ENCODE data around the gene PTPRE.

The PTPRE gene

DNA sequence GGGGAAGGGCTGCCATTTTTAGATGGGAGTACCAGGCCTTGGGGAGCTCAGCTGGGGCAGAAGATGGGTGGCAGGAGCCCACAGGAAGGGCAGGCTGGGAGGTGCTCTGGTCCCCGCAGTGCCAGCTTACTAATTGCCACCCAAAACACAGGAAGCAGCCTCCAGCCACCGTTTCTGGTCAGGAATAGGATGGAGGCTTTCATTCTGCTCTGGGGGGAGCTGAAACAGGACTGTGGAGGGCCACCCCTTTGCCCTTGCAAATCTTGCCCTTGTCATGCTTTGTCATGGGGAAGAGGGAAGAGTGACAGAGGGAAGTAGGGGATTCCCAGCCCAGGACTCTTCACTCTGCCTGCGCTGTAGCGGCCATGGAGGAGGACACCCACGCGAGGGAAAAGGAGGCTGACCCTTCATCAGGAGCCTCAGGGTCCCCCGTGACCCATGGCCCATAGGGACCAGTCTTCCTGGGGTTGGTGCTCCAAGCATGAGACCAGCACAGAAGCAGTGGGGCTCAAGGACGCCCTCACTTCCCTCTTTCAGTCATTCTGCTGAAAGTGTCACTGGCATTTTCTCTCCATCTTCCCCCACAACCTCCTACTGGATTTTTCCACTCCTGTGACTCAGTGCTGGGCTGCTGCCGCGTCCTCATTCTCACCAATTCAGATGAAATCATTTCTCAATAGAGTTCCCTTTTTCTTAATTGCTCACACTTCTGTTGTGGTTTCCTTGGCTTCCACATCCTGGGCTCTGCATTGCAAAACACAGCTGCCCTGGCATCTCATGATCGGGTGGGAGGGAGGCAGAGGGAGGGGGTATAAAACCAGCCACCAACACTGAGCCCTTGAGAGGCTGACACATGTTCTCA lies 157.4 kb downstream of the PTPRE start:
- DNase-seq: peak; percentile 66

DNA sequence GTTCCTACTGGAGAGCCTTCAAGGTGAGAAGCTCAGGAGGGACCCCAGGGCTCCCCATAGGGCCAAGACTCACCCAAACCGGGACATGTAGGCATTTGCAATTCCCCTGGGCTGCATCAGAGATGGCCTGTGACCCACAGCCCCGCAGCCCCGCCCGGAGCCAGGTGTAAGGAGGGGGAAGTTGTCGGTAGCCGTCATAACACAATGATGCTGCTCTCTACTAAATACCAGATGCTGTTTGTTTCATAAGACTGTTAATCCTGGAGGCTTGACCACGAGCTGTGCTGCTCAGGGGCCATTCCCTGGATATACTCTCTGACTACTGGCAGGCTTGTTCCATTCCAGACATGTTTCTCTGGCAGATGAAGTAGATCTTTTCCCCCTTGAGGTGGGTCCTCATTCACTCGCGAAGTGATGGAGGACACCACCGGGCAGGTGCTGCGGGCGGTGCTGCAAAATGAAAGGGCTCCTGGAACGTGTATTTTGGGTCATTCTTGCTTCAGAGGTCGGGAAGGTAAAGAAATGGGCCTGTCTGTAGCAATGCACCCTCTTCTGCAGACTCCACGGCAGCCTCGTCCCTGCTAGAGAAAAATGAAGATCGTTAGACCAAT lies 158.2 kb downstream of the PTPRE start:
- no peak for DNase-seq

DNA sequence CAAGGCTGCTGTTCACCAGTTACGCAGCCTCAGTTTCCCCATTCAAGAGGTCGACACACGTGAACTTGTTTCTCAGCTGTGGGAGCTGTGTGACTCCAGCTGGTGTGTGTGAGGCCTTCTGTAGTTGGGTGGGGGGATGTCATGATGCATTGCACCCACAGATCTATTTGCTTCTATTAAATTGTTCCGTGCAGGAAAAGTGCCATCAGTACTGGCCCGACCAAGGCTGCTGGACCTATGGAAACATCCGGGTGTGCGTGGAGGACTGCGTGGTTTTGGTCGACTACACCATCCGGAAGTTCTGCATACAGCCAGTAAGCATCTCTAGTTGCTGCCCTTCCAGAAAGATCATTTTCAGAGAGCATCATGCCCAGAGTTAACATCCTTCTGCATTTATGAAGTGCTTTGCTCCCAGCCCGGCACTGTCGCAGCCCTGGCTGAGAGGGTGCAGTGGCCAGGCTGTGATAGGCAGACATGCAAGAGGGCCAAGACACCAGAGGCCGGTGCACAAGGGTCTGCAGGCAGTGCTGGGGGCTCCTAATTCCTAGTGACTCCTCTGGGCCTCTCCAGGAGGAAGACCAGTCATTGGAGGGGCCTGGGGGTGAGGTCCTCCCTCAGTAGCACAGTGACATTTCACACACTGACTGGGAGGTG lies 159.1 kb downstream of the PTPRE start:
- no peak for DNase-seq

DNA sequence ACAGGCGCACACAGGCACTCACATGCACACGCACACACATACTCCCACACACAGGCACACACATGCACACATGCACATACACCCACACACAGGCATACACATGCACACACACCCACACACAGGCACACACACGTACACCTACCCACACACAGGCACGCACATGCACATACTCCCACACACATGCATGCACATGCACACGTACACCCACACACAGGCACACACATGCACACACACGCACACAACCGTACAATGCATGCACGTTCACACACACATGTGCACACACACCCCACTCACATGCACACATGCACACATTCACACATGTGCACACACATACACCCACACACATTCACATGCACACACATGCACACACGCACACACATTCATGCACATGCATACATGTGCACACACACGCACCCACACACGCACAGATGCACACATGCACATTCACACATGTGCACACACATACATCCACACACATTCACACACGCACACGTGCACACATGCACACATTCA lies 160.0 kb downstream of the PTPRE start:
- no peak for DNase-seq

DNA sequence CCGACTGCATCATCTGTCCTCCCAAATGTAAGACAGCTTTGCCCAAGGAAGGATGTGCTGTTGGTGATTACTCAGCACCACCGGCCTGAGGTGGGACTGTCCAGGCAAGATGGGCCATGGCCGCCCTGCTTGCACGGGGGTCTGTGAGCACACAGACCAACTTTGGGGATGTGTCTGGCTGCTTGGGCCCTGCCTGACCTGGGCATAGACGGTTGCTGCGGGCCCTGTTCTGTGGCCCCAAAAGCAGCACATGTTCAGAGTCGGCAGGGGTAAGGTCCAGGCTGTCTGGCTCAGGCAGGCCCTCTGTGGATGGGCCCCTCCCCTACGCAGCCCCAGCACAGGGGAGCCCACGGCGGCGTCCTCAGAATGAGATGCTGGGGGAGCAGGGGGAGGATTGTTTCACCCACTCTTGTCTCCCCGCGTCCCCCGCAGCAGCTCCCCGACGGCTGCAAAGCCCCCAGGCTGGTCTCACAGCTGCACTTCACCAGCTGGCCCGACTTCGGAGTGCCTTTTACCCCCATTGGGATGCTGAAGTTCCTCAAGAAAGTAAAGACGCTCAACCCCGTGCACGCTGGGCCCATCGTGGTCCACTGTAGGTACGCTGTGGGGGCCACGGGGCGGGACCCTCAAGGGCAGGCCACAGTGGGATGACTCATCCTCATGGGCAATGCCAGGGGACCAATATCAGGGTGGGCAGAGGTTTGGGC lies 160.9 kb downstream of the PTPRE start:
- no peak for DNase-seq

DNA sequence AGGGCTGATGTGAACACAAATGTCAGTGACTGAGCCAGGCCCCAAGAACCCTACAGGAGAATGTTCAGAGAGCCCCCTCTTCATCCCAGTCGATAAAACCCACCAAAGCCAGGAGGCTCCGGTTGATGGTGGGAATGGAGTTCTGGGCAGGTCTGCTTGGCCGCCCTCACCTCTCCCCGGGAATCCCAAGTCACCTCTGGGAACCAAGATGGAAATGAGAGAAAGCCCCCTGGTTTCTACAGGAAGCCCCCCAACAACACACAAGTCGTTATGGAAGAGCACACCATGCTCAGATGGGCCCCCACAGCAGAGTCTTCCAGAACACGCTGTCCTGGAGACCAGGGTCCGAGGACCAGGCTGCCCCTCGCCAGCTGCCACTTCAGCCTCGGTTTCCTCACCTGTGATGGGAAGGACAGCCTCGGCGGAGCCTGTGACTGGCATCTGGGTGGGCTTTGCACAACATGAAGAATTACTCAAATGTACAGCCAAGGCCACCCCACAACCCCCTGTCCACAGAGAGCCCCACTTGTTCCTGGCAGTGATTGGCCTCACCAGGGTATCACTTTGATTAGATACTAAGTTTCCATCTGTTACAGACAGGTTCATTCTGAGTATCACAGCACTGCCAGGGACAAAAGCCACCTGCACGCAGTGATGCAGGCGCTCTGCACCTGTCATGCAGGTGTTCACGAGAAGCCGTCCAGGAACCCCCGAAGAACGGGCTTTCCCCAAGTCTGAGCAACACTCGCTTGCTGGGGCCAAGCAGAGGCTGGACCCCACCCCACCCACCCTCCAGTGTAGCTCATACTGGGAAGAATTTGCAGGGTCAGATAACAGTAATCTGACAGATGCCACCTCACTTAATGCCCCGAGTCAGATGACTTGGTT lies 161.7 kb downstream of the PTPRE start:
- peak; percentile 13 for DNase-seq

DNA sequence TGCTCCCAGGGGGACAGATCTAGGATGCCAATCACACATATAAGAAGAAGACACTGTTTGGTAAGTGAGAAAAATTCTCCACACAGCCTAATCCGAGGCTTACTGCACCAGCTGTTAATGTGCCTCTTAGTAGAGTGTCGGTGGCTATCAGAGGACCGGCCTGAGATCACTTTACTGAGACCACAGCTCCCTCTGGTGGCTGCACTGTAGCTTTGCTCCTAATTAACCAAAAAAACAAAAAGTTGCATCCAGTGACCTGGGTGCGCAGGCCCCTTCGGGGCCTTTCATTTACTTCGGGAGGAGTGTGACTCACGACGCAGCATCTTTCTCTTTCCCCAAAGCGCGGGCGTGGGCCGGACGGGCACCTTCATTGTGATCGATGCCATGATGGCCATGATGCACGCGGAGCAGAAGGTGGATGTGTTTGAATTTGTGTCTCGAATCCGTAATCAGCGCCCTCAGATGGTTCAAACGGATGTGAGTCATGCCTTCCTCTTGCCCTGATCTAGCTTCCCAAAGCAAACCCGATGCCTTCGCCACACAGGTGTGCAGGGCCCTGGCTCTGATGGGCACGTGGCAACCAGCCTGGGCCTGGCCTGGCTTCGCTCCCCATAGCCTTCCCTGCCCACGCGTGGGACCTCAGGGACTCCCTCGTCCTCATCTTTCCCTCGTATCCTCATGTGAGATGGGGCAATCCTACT lies 162.6 kb downstream of the PTPRE start:
- DNase-seq: peak; percentile 78

DNA sequence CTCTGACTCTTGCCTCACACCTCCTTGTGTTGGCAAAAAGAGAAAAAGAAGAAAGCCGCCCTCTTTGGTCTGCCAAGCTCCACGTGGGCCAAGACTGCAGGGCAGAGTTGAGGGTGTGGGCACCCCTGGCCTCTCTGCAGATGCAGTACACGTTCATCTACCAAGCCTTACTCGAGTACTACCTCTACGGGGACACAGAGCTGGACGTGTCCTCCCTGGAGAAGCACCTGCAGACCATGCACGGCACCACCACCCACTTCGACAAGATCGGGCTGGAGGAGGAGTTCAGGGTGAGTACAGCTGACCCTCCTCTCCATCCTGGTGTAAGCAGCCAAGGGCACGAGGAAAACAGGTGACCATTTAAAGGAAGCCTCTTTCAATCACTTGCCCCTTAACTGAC lies 163.3 kb downstream of the PTPRE start:
- DNase-seq: no peak

DNA sequence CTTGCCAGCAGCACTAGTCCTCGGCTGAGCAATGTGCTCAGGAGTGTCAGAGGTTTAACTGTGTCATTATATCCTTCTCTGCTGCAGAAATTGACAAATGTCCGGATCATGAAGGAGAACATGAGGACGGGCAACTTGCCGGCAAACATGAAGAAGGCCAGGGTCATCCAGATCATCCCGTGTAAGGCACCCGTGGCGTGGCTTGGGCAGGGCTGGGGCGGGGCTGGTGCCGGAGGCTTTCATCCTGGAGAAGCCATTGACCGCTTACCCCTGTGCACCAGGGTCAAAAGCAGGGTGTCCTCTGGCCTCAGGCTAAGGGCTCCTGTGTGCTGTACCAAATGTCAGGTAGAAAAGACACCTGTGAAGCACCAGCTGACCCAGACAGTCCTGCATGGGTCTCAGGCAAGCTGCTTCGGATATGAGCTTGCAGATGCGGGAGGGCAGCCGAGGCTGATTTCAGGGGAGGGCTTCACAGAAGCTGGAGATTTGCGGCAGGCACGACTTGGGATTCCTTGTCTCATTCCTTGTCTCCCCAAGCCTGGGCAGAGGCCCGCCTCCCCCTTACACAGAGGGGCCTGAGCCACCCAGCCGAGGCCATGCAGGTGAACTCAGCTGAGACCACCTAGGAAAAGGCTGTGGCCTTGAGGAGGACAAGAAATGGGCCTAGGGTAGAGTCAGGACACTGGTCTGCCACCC lies 164.0 kb downstream of the PTPRE start:
- DNase-seq: no peak

DNA sequence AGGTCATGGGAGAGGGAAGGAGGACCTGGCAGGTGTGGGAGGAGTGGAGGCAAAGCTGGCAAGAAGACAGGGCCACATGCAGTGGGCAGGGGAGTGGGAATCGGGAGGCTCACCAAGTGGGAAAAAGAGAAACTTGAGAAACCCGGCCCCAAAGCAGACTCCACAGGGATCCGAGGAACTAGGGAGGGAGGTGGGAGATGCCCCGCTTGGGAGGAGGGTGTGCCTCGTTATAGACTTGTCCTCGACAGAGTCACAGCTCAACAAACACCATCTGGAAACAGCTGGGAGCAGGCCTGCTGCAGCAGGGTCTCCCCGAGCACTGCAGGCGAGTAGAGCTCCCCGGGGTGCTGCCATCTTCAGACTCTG lies 164.5 kb downstream of the PTPRE start:
- no peak for DNase-seq

DNA sequence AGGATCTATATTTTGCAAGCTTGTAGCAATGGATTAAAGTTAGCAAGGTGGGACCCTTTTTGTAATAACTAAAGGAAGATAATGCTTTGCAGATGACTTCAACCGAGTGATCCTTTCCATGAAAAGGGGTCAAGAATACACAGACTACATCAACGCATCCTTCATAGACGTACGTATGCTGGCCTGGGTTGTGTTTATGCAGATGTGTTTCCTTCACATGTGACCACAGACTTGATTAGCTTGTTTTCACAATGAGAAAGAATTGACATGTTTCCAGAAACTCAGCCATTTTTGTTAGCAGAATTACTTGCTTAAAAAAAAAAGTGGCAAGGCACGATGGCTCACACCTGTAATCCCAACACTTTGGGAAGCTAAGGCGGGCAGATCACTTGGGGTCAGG lies 165.1 kb downstream of the PTPRE start:
- DNase-seq: no peak

DNA sequence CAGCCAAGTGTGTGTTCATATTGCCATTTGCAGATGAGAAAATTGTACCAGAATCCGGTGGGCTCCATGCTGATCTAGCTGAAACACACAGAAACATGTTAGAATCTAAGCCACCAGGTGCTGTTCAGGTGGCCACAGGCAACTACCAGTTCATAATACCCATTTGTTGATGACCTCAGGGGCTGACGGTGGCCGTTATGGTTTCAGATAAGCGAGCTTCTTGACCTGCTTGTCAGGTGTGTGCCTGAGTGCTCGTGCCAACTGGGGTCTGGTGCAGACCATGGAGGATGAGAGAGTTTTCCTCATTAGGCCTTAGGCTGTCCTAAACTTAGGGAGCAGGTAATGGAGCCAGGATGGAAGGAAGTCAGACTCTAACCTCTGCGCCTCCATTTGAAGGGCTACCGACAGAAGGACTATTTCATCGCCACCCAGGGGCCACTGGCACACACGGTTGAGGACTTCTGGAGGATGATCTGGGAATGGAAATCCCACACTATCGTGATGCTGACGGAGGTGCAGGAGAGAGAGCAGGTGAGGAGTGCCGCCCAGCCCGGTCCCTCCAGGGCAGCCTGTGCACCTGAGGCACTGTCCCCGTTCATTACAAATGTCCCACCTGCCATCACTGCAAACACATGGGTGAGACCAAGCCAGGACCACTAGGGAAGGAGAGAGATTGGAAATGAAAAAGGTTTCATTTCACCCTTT lies 166.2 kb downstream of the PTPRE start:
- DNase-seq: no peak

DNA sequence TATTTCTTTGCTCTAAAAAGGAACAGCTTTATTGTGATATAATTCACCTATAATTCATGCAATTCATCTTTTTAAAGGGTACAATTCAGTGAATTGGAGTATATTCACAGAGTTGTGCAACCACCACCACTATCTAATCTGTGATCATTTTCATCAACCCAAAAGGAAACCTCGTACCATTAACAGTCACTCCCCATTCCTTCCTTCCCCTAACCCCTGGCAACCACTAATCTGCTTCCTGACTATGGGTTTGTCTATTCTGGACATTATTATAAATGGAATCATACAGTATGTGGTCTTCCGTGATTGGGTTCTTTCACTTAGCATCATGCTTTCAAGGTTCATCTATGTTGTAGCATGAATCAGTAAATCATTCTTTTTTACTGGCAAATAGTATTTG lies 167.0 kb downstream of the PTPRE start:
- DNase-seq: no peak

DNA sequence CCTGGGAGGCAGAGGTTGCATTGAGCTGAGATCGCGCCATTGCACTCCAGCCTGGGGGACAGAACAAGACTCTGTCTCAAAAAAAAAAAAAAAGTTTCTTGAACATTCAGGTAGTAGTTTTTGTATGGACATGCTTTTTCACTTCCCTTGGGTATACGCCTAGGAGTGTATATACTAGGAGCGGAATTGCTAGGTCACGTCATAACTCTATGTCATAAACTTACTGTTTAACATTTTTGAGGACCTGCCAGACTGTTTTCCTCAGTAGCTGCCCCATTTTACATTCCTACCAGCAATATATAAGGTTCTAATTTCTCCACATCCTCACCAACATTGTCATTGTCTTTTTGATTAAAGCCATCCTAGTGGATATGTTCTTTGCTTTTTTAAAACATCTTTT lies 167.7 kb downstream of the PTPRE start:
- no peak for DNase-seq

DNA sequence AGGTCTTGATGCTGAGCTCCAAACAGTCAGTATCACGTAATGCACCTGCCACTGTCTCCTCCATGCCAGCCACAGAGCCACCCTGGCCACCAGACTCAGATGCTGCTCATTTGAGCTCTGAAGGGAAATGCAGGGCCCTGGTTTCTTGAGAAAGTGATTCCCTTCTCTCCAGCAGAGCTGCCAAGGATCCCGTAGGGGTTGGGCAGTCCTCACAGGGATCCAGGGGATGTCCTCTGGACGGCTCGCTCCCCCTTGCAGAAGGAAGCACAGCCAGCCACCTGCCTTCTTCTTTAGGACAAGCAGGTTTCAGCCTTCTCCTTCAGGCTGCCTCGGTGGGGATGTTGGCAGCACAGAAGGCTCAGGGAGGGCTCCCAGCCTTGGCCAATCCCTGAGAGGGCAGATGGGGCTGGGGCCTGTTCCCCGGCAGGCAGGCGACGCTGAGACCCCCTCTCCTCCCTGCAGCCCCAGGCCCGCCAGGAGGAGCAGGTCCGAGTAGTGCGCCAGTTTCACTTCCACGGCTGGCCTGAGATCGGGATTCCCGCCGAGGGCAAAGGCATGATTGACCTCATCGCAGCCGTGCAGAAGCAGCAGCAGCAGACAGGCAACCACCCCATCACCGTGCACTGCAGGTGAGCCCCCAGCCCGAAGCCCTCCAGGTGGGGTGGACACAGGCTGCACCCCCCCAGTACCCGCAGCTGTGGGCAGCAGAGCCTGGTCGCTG lies 170.4 kb downstream of the PTPRE start:
- DNase-seq: no peak

DNA sequence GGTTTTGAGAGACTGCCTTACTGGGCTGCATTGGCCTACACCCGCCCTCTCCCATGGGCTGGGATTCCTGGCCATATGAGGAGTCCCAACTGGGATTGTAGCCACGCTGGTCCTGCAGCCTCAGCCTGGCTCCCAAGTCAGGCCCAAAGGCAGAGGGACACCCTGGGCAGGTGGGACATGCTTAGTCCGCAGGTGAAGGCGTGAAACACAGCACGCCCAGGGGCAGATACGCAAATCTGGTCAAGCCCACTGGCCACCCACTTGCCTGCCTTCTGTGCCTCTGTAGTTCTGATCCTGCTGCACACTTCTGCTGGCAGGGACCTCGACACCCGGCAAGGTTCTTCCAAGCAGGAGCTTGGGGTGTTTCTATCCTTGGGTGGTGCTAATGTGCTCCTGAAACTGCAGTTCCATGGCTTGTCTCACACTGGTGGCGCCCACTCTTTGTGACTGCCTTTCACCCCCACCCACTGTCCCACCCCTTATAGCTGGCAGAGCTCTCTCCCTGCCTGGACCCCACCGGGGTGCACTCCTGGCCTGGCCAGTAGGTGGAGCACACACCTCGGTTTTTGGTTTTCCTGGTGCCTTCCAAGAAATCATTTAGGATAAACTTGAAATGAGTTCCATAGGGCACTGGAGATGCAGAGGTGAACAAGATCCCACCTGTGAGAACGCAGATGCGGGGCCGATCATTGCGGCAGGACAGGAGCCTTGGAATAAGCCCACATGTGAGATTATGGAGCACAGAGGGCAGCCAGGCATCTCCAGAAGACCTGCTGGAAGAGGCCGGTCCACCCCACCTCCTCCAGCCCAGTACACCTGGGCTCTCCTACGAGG lies 171.4 kb downstream of the PTPRE start:
- DNase-seq: peak; percentile 57

DNA sequence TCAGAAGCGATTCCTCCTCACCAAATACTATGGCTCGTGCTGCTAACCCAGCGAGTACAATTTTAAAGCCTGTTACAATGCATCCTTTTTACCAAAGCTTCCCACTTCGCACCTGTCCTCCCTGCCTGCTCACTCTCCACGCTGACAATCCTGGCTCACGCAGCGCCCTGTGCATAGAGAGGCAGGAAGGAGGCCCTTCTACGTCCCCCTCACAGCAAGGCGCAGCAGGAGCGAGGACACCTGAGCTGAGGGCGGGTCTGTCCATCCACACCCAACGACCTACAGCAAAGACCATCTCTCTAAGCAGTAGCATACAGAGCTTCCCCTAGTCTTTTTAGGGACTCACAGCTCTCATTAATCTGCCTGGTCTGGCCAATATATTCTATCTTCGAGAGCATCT lies 173.3 kb downstream of the PTPRE start:
- no peak for DNase-seq

DNA sequence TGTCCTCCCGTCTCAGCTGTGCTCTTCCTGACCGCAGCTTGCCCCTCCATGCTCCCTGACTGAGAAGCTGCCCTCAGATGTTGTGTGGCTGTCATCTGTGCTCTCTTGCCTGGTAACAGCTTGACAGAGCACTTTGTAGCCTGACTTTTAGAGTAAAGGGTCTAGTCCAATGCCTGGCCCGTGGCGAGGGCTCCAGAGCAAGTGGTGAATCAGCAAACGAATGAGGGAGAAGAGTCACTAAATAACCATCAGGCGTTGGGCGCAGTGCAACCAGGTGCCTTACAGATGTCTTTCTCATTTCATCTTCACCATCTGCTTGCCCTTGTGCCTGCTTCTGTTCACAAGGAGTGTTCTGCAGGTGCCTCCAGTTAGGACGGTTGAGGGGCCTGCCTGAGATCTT lies 173.7 kb downstream of the PTPRE start:
- no peak for DNase-seq

DNA sequence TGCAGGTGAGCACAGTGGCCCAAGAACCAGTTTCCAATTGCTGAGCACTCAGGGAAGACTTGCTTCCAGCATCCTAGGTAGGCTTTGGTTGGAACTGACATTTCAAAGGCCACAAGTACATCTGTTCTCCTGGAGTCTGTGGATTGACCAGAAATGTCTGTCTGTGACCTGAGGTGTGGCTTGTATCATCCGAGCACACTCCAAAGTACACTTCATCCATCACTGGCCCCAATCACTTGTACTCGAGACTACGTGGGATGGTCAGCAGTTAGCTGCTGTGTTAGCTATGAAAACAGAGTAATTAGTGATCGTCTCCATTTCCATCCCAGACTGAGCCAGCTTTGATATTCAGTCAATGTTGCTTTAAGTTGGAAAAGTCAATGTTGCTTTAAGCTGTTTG lies 174.3 kb downstream of the PTPRE start:
- no peak for DNase-seq
